HEK293 (cell line): ENCODE results near the gene KPNA3.

ENCODE experiments used
- CTCF ChIA-PET: fragments of 350-600 bp; formaldehyde crosslinking; extraction: SDS; loops from one replicate; lab custom pipeline; 2021; ENCODE audit warnings: antibody characterized with exemption; lab: Yijun Ruan, JAX
- POLR2A ChIA-PET: fragments of 300-600 bp; formaldehyde crosslinking; extraction: SDS; loops from one replicate; lab custom pipeline; 2020; ENCODE audit warnings: antibody characterized with exemption, inconsistent platforms; lab: Yijun Ruan, JAX
- H3K27ac ChIP-seq: fragments of 200-500 bp; sonication (Bioruptor generic); 2 replicates; pipeline ENCODE4 v1.5.1; 2014; ENCODE audit warnings: low read depth, low read length, control low read depth, inconsistent platforms; ENCODE audit errors: extremely low read depth
- H3K36me3 ChIP-seq, 2 experiments: fragments of 200-500 bp in 1 of 2; sonication (Bioruptor generic) in 1 of 2; 1 replicate in 1 of 2; 2 replicates in 1 of 2; pipeline ENCODE4 v1.5.1; 2014 to 2017; ENCODE audit warnings: inconsistent platforms in 2 of 2, low read length in 2 of 2; ENCODE audit not compliant: control insufficient read depth in 2 of 2, insufficient read depth in 1 of 2
- H3K4me1 ChIP-seq: fragments of 200-500 bp; sonication (Bioruptor generic); 2 replicates; pipeline ENCODE4 v1.5.1; 2014; ENCODE audit warnings: mild to moderate bottlenecking, low read length, inconsistent platforms; ENCODE audit not compliant: control insufficient read depth, insufficient read depth
- H3K4me3 ChIP-seq: 2 replicates; pipeline ENCODE4 v1.5.1; 2011; ENCODE audit warnings: low read depth, mild to moderate bottlenecking, control low read depth, low read length, moderate library complexity
- H3K9me3 ChIP-seq: fragments of 200-500 bp; sonication (Bioruptor generic); 2 replicates; pipeline ENCODE4 v1.5.1; 2014; ENCODE audit warnings: low read depth, low read length, inconsistent platforms; ENCODE audit not compliant: control insufficient read depth, insufficient read depth
- GLIS1 ChIP-seq: fragments of 450-650 bp; formaldehyde crosslinking; IDR thresholded peaks from 2 replicates; pipeline ENCODE4 v1.5.1; 2016; ENCODE audit warnings: missing biosample characterization, missing genetic modification characterization
- GLIS2 ChIP-seq: fragments of 450-650 bp; formaldehyde crosslinking; IDR thresholded peaks from 2 replicates; pipeline ENCODE4 v1.5.1; 2016; ENCODE audit warnings: missing biosample characterization, missing genetic modification characterization
- HOXC10 ChIP-seq: sonication (generic); formaldehyde crosslinking; IDR thresholded peaks from 2 replicates; pipeline ENCODE4 v1.8.1; 2023; ENCODE audit warnings: mild to moderate bottlenecking, missing genetic modification reagents
- KLF16 ChIP-seq: fragments of 450-650 bp; formaldehyde crosslinking; IDR thresholded peaks from 2 replicates; pipeline ENCODE4 v1.5.1; 2017; ENCODE audit warnings: missing biosample characterization, missing genetic modification characterization
- SETDB1 ChIP-seq: IDR thresholded peaks from one replicate; pipeline ENCODE4 v1.6.1; 2017; ENCODE audit warnings: mild to moderate bottlenecking, low read length, moderate library complexity, mixed read lengths; ENCODE audit not compliant: insufficient read length
- ZBTB7A ChIP-seq: fragments of 450-650 bp; formaldehyde crosslinking; IDR thresholded peaks from 2 replicates; pipeline ENCODE4 v1.5.1; 2016; ENCODE audit warnings: low read depth, missing biosample characterization, missing genetic modification characterization
- ZNF112 ChIP-seq: fragments of 450-650 bp; formaldehyde crosslinking; IDR thresholded peaks from 2 replicates; pipeline ENCODE4 v1.5.0; 2017; ENCODE audit warnings: missing biosample characterization, missing genetic modification characterization
- ZNF394 ChIP-seq: fragments of 450-650 bp; formaldehyde crosslinking; IDR thresholded peaks from 2 replicates; pipeline ENCODE4 v1.5.1; 2016; ENCODE audit warnings: missing biosample characterization, missing genetic modification characterization, mild to moderate bottlenecking, moderate library complexity, borderline replicate concordance
- ZNF423 ChIP-seq: fragments of 450-650 bp; formaldehyde crosslinking; IDR thresholded peaks from 2 replicates; pipeline ENCODE4 v1.5.1; 2016; ENCODE audit warnings: missing biosample characterization, missing genetic modification characterization
- ZNF433 ChIP-seq: fragments of 450-650 bp; formaldehyde crosslinking; IDR thresholded peaks from 2 replicates; pipeline ENCODE4 v1.5.1; 2016; ENCODE audit warnings: missing biosample characterization, missing genetic modification characterization, low read depth
- ZNF544 ChIP-seq: fragments of 450-650 bp; formaldehyde crosslinking; IDR thresholded peaks from 2 replicates; pipeline ENCODE4 v1.5.0; 2017; ENCODE audit warnings: missing biosample characterization, missing genetic modification characterization
- ZNF560 ChIP-seq: fragments of 450-650 bp; formaldehyde crosslinking; IDR thresholded peaks from 2 replicates; pipeline ENCODE4 v1.5.1; 2017; ENCODE audit warnings: missing biosample characterization, missing genetic modification characterization, borderline replicate concordance
- TF ChIP-seq, protein P1 (sequence below): fragments of 450-650 bp; formaldehyde crosslinking; IDR thresholded peaks from 2 replicates; pipeline ENCODE4 v1.5.1; 2017; ENCODE audit warnings: missing biosample characterization, missing genetic modification characterization
- TF ChIP-seq, protein P2 (sequence below): fragments of 450-650 bp; formaldehyde crosslinking; IDR thresholded peaks from 2 replicates; pipeline ENCODE4 v1.5.1; 2016; ENCODE audit warnings: missing biosample characterization, missing genetic modification characterization
- TF ChIP-seq, protein P3 (sequence below): fragments of 450-650 bp; formaldehyde crosslinking; conservative IDR thresholded peaks from 2 replicates; pipeline ENCODE4 v1.5.1; 2016; ENCODE audit warnings: low read depth, missing biosample characterization, missing genetic modification characterization
- TF ChIP-seq, protein P4 (sequence below): fragments of 450-650 bp; formaldehyde crosslinking; IDR thresholded peaks from 2 replicates; pipeline ENCODE4 v1.5.1; 2016; ENCODE audit warnings: missing biosample characterization, missing genetic modification characterization

KPNA3 gene

DNA sequence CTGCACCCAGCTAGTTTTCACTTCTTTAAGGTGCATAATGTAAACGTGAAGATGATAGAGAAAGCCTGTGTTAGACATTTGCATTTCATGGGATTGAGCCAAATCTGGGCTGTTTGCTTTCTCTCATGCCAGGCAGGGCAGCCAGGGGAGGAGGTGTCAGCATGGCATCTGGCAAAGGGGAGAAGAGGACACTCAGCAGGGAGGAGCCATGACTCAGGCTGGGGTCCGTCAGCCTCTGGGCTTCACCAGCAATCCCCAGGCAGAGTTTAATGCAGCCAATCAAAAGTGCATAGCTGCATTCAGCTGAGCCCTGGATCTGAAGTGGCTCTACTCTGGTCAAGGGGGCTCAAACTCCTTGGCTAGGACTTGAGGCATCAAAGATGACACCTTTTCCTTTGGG lies 124.7 kb downstream of the KPNA3 start (continued):
- TF ChIP-seq SETDB1 (no peak), ZBTB7A (tag by site-specific recombination) (no peak), HOXC10 (CRISPR knock-in tag) (no peak), ZNF560 (no peak)

DNA sequence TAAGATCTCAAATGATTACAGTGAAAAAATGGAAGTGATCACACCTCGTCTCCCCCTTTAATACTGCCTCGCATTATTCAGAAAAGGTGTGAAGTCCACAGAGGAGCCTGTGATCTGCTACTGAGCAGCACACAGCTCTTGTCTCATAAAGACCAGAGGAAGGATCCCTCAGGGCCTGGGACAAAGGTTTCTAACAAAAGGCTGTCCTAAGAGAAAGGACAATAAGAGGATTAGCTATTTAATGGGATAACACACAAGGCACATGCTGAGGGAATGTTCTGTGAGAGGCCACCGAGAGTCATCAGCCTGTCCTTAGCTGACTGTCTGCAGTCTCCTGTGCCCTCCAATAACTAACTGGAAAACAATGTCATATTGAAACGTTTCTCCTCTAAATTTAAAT lies 127.9 kb downstream of the KPNA3 start:
- H3K27ac ChIP-seq, result no peak overlapping the region
- no peaks in the 10 kb centered on the region for H3K4me1 ChIP-seq
- TF ChIP-seq GLIS2 (tag by site-specific recombination) (no peak), ZNF544 (tag by site-specific recombination) (no peak), ZNF112 (tag by site-specific recombination) (no peak), ZNF423 (tag by site-specific recombination) (no peak), ZNF433 (tag by site-specific recombination) (no peak)
- TF ChIP-seq, protein P1, sequence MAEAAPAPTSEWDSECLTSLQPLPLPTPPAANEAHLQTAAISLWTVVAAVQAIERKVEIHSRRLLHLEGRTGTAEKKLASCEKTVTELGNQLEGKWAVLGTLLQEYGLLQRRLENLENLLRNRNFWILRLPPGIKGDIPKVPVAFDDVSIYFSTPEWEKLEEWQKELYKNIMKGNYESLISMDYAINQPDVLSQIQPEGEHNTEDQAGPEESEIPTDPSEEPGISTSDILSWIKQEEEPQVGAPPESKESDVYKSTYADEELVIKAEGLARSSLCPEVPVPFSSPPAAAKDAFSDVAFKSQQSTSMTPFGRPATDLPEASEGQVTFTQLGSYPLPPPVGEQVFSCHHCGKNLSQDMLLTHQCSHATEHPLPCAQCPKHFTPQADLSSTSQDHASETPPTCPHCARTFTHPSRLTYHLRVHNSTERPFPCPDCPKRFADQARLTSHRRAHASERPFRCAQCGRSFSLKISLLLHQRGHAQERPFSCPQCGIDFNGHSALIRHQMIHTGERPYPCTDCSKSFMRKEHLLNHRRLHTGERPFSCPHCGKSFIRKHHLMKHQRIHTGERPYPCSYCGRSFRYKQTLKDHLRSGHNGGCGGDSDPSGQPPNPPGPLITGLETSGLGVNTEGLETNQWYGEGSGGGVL, result no peak
- TF ChIP-seq, protein P2, sequence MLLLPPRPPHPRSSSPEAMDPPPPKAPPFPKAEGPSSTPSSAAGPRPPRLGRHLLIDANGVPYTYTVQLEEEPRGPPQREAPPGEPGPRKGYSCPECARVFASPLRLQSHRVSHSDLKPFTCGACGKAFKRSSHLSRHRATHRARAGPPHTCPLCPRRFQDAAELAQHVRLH (tag by site-specific recombination), result no peak
- TF ChIP-seq, protein P3, sequence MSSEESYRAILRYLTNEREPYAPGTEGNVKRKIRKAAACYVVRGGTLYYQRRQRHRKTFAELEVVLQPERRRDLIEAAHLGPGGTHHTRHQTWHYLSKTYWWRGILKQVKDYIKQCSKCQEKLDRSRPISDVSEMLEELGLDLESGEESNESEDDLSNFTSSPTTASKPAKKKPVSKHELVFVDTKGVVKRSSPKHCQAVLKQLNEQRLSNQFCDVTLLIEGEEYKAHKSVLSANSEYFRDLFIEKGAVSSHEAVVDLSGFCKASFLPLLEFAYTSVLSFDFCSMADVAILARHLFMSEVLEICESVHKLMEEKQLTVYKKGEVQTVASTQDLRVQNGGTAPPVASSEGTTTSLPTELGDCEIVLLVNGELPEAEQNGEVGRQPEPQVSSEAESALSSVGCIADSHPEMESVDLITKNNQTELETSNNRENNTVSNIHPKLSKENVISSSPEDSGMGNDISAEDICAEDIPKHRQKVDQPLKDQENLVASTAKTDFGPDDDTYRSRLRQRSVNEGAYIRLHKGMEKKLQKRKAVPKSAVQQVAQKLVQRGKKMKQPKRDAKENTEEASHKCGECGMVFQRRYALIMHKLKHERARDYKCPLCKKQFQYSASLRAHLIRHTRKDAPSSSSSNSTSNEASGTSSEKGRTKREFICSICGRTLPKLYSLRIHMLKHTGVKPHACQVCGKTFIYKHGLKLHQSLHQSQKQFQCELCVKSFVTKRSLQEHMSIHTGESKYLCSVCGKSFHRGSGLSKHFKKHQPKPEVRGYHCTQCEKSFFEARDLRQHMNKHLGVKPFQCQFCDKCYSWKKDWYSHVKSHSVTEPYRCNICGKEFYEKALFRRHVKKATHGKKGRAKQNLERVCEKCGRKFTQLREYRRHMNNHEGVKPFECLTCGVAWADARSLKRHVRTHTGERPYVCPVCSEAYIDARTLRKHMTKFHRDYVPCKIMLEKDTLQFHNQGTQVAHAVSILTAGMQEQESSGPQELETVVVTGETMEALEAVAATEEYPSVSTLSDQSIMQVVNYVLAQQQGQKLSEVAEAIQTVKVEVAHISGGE (tag by site-specific recombination), result no peak
- TF ChIP-seq, protein P4, sequence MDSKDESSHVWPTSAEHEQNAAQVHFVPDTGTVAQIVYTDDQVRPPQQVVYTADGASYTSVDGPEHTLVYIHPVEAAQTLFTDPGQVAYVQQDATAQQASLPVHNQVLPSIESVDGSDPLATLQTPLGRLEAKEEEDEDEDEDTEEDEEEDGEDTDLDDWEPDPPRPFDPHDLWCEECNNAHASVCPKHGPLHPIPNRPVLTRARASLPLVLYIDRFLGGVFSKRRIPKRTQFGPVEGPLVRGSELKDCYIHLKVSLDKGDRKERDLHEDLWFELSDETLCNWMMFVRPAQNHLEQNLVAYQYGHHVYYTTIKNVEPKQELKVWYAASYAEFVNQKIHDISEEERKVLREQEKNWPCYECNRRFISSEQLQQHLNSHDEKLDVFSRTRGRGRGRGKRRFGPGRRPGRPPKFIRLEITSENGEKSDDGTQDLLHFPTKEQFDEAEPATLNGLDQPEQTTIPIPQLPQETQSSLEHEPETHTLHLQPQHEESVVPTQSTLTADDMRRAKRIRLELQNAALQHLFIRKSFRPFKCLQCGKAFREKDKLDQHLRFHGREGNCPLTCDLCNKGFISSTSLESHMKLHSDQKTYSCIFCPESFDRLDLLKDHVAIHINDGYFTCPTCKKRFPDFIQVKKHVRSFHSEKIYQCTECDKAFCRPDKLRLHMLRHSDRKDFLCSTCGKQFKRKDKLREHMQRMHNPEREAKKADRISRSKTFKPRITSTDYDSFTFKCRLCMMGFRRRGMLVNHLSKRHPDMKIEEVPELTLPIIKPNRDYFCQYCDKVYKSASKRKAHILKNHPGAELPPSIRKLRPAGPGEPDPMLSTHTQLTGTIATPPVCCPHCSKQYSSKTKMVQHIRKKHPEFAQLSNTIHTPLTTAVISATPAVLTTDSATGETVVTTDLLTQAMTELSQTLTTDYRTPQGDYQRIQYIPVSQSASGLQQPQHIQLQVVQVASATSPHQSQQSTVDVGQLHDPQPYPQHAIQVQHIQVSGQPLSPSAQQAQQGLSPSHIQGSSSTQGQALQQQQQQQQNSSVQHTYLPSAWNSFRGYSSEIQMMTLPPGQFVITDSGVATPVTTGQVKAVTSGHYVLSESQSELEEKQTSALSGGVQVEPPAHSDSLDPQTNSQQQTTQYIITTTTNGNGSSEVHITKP (tag by site-specific recombination), result no peak
- ChIA-PET CTCF (no interaction called here), POLR2A (no interaction called here)
- H3K4me3 ChIP-seq, result no peak overlapping the region
- H3K36me3 ChIP-seq, result peaks cover 0 to 30% of the 10 kb centered on the region in 2 experiments; a peak in 2 of 3 replicates
- no peaks in the 10 kb centered on the region for H3K9me3 ChIP-seq

DNA sequence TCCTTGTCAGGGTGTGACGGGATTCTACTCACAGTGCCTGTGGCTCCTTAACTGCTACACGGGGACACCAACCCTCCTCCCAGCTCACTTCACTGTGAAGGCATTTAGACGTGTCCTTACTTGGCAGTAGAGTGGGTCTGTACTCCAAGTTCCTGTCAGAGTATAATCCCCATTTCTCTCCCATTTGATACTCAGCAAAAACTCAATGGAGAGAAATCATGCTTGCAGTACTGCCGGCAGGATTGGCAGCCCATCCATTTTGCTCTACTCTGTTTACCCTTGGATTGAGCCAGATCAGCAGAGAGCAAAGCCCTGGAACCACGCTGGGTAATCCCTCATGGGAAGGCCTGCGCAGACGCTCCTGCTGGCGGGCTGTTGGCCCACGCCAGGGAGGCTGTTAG lies 135.2 kb downstream of the KPNA3 start:
- CTCF ChIA-PET, result no interaction called here
- Histone ChIP-seq H3K36me3 (peaks cover 0 to 12% of the 10 kb centered on the region in 2 experiments; a peak in 2 of 3 replicates), H3K27ac (no peak overlapping the region), H3K4me1 (no peaks in the 10 kb centered on the region), H3K9me3 (no peaks in the 10 kb centered on the region), H3K4me3 (no peak overlapping the region)
- POLR2A ChIA-PET, result no interaction called here
- no peak for TF ChIP-seq KLF16 (tag by site-specific recombination)
- no peak for TF ChIP-seq GLIS1 (tag by site-specific recombination)
- TF ChIP-seq ZNF394 (tag by site-specific recombination), result no peak
